Upper lobe of left lung (tissue), 6 donors: Measurements from ENCODE around the gene ITPK1. TPM values are rescaled to one million over a fixed set of nuclear protein-coding genes. Genes with fewer than 3 reads are reported as not detected.

Source experiments
- ATAC-seq, 2 donors: fragments of 200-7000 bp; cut with Tn5 transposase; one replicate each; pipeline ENCODE4 v1.9.1; 2022; ENCODE audit warnings: mild to moderate bottlenecking in 2 of 2, moderate library complexity in 2 of 2; ENCODE audit not compliant: low FRiP score in 2 of 2
- DNase-seq, 2 donors: peaks; one replicate each; pipeline ENCODE4 v3.0.0-alpha.2; 2019 to 2020
- H3K27ac ChIP-seq, 4 donors: fragments of 200-600 bp; sonication (generic); one replicate each; pipeline ENCODE4 v1.5.1; 2016 to 2019
- H3K27me3 ChIP-seq, 4 donors: fragments of 200-600 bp; sonication (generic); one replicate each; pipeline ENCODE4 v1.5.1; 2017 to 2019
- H3K36me3 ChIP-seq, 4 donors: fragments of 200-600 bp; sonication (generic); one replicate each; pipeline ENCODE4 v1.5.1; 2016 to 2019
- H3K4me1 ChIP-seq, 4 donors: fragments of 200-600 bp; sonication (generic); one replicate each; pipeline ENCODE4 v1.5.1; 2018 to 2019
- H3K4me3 ChIP-seq, 4 donors: fragments of 200-600 bp; sonication (generic); one replicate each; pipeline ENCODE4 v1.5.1; 2017 to 2019; ENCODE audit warnings: mild to moderate bottlenecking in 2 of 4, moderate library complexity in 1 of 4
- H3K9me3 ChIP-seq, 4 donors: fragments of 200-600 bp; sonication (generic); one replicate each; pipeline ENCODE4 v1.5.1; 2018 to 2019
- CTCF ChIP-seq, 6 experiments: fragments of 450-650 bp in 4 of 6; fragments of 200-600 bp in 2 of 6; sonication (generic) in 2 of 6; IDR thresholded peaks; one replicate each; pipeline ENCODE4 v1.5.1; 2016 to 2019; ENCODE audit warnings: antibody characterized with exemption in 6 of 6
- EP300 ChIP-seq, 4 donors: sonication (generic); formaldehyde crosslinking; IDR thresholded peaks; one replicate each; pipeline ENCODE4 v1.5.1; 2017; ENCODE audit warnings: antibody characterized with exemption in 4 of 4, control low read depth in 2 of 4
- POLR2A ChIP-seq, 4 donors: fragments of 450-650 bp; IDR thresholded peaks; one replicate each; pipeline ENCODE4 v1.5.1; 2016 to 2017; ENCODE audit warnings: antibody characterized with exemption in 4 of 4, mild to moderate bottlenecking in 2 of 4
- POLR2AphosphoS5 ChIP-seq, 2 donors: sonication (generic); formaldehyde crosslinking; IDR thresholded peaks; one replicate each; pipeline ENCODE4 v1.5.1; 2017; ENCODE audit warnings: antibody characterized with exemption in 2 of 2
- WGBS, 2 donors: methylation state at CpG; one replicate each; pipeline ENCODE4 v1.1.5; 2017 to 2018; 5-methylcytosine and 5-hydroxymethylcytosine counted together
- total RNA-seq, 6 donors: library from RNA; depleted of rRNA in 4 of 6; stranded (reverse); fragments of >200 nt in 4 of 6; gene quantifications; one replicate each; pipeline versions ENCODE4 v1.1.0 to v1.2.1, GENCODE V29; 2016 to 2021
- donor health status: DM: no; HTN: no; CAD: no; lungs with moderate emphysema.
- donor health status: DM: no; HTN: yes; CAD: no; lungs with severe emphysema.

The ITPK1 gene
- total RNA-seq, 6 donors from 2014 or later = 41.9 to 128 (median 86.1) TPM

DNA sequence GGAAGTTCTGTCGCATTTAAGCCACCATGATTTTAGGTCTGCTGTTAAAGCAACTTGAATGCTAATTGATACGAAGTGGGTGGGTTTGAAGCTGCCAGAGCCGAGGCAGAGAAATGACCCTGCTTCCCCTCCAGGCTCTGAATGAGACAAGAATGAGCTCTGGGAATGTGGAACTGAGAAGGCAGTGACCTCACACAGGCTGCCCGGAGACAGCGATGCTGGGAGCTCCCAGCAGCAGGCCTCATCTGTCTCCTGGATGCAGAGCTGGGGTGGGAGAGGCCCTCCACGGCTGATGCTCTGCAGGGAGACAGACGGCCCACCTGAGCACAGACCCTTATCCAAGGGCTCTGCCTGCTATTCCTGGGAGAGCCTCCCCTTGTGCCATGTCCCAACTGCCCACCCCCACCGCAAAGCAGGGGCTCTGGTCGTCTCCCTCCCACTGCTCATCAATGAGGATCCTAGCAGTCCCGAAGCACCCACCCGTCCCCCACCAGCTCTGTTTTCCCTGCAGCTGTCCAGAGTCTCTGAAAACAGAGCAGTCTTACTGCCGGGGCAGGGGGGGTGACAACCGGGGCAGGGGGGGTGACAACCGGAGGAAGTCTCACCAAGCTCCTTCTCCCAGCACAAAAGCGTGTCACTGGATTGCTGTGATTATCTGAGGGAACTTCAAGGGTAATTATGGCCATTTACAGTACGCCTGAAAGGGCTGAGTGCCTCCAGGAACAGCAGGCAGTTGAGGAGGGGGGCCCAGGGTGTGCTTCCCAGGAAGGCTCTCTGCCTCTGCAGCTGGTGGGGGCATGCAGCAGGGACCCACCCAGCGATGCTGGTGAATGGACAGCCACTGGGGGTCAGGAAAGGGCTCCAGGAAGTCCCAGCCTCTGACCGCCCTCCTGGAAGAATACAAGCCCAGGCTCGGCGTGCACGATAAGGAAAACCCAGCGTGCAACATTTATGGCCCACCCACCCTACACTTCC is 125.0 kb downstream of the ITPK1 start:
- ATAC-seq = no peak
- Histone ChIP-seq H3K4me1 (peaks cover 20 to 40% (median 32%) of the 10 kb centered on the region in 4 donors), H3K9me3 (no peaks in the 10 kb centered on the region), H3K4me3 (no peak overlapping the region), H3K36me3 (peaks cover 0 to 16% (median 0%) of the 10 kb centered on the region in 4 donors), H3K27me3 (no peaks in the 10 kb centered on the region), H3K27ac (peak overlapping the region in 1 of 4 donors; percentile 7)
- TF ChIP-seq POLR2A (IDR thresholded peaks at IDR 0.05) (no peak), POLR2AphosphoS5 (IDR thresholded peaks at IDR 0.05) (no peak), CTCF (IDR thresholded peaks at IDR 0.05) (no peak), EP300 (IDR thresholded peaks at IDR 0.05) (no peak)
- no peak for DNase-seq
- WGBS, 2 donors = 74 to 76% methylated on average over 12 to 22 of the region's 22 CpGs

- TF ChIP-seq EP300 (IDR thresholded peaks at IDR 0.05) (no peak), POLR2A (IDR thresholded peaks at IDR 0.05) (no peak), POLR2AphosphoS5 (IDR thresholded peaks at IDR 0.05) (no peak), CTCF (IDR thresholded peaks at IDR 0.05) (no peak)
- H3K27me3 ChIP-seq = no peaks in the 10 kb centered on the region
- H3K4me1 ChIP-seq = peaks cover 23 to 49% (median 40%) of the 10 kb centered on the region in 4 donors
- H3K9me3 ChIP-seq = no peaks in the 10 kb centered on the region
- WGBS, 2 donors = 95 to 100% methylated on average over 4 to 14 of the region's 14 CpGs
- no peak overlapping the region for H3K27ac ChIP-seq
- peaks cover 0 to 16% (median 0%) of the 10 kb centered on the region in 4 donors for H3K36me3 ChIP-seq
- DNase-seq = no peak
- no peak for ATAC-seq
- no peak overlapping the region for H3K4me3 ChIP-seq
Observed at GRCh38 chr14:92988786-92989755, 126.7 kb downstream of the ITPK1 start.

DNA sequence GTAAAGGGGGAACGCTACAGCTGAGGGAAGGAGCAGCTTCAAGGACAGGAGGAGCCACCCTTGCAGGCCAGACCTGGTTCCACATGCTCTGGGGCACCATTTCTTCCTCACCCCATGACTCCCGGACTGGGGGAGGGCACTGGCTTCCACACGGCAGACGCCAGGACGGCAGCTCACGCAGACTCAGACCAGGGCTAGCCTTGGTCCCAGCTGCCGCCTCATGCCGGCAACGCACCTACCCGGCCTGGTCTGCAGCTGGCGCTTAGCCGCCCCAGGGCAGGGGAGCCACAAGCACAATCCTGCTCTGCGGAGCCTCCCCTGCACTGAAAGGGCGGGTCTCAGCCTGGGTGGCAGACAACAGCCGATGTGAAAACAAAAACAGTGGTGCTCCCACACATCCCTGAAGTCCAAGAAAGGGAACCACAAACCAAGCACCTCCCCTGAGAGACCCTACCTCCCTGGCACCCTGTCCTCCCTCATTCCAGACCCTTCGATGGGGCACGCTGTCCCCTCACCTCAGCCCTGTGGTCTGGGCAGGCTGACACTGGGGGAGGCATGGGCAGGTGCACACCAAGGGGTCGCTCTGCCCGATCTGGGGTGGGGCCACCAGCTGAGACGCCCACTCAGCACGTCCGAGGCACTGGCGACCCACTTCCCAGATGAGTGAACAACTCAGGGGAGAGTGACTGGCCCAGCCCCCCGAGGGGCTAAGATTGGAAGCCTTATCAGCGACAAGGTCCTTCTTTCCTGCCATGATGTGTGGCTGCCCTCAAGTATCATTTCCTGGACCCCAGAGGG is 127.8 kb downstream of the ITPK1 start:
- ATAC-seq = no peak

More for the DNA sequence above, 127.8 kb downstream of the ITPK1 start:
- H3K9me3 ChIP-seq = no peaks in the 10 kb centered on the region
- H3K36me3 ChIP-seq = peaks cover 0 to 8% (median 0%) of the 10 kb centered on the region in 4 donors
- no peak overlapping the region for H3K27ac ChIP-seq
- 92 to 94% methylated on average over 9 to 25 of the region's 25 CpGs for WGBS, 2 donors
- no peak overlapping the region for H3K4me3 ChIP-seq
- TF ChIP-seq EP300 (IDR thresholded peaks at IDR 0.05) = no peak
- TF ChIP-seq CTCF (IDR thresholded peaks at IDR 0.05) = no peak
- no peak for TF ChIP-seq POLR2A (IDR thresholded peaks at IDR 0.05)
- TF ChIP-seq POLR2AphosphoS5 (IDR thresholded peaks at IDR 0.05) = no peak
- no peaks in the 10 kb centered on the region for H3K27me3 ChIP-seq
- H3K4me1 ChIP-seq = peaks cover 23 to 44% (median 35%) of the 10 kb centered on the region in 4 donors
- no peak for DNase-seq
